ENCODE measurements around the gene MYORG.
A peak's percentile ranks its signal among the peaks of the same experiment; 100 is the strongest.

MYORG gene

DNA sequence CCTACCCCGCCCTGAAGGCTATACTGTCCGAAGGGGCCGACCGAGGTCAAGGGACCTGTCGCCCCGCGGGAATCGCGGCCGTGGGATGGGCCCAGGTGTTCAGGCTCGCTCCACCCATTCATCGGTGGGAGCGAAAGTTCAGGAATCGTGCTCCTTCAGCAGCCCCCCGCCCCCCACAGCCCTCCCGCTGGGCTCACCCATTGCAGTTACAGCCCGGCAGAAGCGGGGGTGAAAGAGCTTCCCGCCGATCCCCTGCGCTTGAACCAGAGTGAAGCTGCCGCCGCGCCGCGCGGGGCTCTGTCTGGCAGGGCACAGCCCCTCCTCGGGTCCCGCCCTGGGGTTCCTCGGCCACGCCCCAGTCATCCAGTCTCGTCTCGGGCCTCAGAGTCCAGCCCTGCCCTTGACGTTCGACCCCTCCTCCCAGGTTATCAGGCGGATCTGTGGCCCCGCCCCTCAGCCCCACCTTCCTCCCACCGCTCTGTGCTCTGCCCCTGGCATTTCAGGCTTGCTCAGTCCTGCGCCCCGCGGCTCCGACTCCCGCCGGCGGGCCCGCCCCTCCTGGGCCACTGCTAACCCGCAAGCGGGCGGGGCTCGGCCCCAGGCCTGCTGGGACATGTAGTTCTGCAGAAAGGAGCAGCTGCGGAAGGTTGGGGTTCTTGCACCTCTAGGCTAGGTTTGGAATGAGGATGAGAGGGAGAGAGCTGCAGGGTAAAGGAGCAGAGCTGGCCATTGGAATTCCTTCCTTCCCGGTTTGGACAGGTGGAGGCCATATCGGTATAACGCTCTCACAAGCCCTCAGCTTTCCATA is at the start of gene MYORG:
MYORG (minus strand) TSS at position 303 of the 808 bp plus-strand sequence. CDS start 3,955 bp downstream, outside the sequence.
- DNase-seq: peak; percentile 99

DNA sequence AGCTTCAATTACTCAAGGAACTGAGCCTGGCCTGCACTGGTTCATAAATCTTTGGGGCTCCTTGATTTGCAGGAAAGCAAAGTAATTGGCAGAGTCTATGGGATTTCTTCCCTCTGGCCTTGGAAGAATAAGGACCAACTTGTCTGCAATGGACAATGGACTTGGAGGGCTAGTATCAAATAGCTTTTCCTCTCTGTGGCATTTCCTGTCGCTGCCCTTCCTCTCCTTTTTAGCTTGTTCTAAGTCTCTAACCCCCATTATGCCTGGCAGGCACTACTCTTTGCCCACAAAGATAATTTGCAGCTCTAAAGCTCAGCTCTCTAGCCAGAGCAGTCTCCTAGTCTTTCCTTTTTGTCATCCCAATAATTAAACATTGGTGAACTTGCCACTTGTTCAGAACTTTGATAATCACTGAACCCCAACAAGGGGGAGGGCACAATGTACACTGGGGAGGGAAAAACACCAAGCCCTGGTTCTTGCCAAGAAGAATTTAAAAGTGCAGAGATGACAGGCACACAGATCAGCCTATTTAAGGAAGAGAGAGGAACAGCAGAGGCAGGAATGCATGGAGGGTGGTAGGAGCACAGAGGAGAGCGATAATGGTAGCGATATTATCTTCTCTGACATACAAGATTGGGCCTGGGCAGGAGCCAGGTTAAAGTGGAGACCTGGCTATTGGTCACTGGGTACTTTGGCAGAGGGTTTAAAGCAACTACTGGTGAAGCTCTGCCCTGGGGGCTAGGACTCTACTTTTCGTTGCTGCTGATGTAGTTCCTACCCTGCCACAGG is 43.2 kb upstream of the MYORG start:
- DNase-seq: no peak

DNA sequence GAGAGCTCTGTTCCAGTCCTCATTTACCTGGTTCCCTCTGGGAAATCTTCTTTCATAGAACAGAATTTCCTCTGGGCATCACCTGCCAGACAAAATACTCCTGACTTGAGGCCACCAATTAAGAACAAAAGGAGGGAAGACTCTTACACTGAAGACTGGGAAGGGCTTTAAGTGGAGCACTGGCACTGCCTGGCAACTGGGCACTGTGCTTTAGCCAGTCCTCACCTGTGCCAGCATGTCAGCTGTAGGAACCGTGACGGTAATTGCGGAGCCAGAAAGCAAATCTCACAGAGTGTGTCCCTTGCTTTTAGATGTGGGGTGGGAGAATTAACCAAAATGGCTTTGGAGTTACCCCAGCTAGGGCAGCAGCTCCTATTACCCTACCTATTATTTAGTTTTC is 41.0 kb upstream of the MYORG start:
- DNase-seq: no peak

DNA sequence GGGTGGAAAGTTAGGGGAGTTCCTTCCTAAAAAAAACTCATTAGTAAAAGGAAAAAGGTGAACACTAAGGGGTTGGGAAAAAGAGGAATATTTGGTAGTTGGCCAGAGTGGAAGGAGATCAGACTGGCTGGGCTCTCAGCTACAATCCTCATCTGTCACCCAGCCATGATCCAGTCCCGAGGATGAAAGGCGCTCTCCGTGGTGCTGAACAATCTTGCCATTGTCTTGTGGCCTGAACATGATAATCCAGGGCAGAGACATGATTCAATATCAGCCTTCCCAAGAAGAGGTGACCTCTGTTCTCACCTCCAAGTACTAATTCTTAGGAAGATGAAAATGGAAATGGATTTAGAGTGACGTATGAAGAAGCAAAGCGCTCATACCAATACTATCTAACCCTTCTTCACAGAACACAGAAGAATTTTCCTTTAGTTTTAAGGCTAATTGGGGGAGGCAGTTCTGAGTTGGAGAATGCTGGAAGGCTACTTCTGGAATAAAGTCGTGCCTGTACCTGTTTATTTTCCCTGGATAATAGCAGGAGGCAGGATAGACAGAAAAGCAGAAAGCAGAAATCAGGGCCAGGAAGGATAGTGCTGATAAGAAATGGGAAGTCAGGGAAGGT is 36.6 kb upstream of the MYORG start:
- DNase-seq: no peak

DNA sequence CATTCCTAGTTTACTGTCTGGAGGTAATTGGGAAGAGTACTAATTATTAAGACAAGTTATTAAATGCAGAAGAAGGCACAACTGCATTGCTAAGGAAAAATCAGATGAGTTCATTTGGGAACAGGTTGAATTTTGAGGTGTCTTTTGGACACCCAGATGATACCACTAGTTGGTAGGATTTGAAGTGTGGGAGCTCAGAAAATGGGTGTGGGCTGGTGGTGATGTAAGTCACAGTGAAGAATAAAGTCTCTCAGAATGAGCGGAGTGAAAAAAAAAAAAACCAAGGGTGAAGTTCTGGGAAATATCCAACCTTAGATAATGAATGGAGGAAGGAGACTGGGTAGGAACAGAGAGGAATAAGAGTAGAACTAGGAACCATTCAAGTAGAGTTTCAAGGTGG is 35.6 kb upstream of the MYORG start:
- no peak for DNase-seq

DNA sequence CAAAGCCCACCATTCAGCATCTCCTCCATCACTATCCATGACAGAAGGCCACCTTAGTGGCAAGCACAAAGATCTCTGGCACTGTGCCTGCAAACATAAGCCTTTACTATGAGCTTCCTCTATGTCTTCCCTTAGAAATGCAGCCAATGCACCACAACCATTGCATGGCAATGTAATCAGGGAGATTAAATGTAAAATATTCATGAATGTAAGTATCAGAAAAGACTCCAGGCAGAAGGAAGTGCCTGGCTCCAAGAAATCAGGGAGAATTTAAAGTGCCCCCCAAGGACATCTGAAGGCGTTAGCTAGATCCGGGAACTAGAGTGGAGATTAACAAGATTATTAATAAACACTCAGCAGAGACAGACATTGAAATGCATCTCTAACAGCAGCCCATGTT is 32.5 kb upstream of the MYORG start:
- no peak for DNase-seq

DNA sequence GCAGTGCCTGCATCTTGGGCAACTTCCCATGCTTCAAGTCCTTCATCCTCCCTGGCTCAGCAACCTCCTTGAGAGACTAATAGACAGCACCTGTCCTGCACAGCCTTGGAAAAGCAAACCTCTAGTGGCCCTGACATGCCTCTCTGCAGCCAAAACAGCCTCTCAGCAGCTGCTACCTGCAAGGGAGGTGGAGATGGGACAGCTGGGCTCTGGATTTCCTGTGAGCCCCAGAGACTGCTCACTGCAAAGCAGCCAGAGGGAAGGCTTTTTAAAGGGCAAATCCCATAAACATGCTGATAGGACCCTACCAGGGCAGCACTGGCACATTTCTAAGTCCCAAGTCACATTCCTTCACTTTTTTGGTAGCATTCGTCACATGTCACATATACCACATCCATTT is 31.5 kb upstream of the MYORG start:
- DNase-seq: no peak

DNA sequence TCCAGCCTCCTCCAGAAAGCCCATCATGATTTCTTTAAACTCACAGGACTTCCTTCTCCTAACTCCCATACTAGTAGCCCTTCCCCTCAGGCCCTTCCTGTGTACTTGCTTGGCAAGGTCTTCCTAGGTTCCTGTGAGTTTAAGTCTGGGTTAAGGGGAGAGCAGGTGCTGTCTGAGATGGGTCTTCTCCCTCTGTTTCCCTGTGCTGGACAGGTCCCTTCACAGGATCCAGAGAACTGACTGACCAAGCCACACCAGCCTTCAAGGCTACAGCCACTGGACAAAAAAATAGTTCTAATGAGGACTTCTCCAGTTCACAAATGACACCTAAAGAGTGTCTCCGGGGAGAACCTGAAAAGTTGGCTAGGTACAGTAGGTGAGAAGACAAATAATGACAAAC is 29.5 kb upstream of the MYORG start:
- no peak for DNase-seq

DNA sequence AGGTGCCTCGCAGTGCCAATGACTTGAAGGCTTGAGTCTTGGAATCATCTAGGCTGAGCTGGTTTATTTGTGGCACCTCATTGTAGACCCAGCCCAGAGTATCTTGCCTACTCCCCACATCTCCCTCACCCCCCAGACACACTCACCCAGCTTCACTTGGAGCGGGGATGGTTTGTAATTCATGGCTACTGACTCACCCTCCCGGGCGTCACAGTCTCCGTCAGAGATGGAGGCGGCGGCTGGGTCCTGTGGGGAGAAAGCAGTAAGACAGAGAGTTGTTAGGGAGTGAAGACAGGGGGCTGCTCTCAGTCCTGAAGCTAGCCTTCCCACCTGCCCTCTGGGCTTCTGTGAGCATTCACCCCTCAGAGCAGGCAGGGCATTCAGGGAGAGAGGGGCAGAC is 29.0 kb upstream of the MYORG start:
- no peak for DNase-seq

DNA sequence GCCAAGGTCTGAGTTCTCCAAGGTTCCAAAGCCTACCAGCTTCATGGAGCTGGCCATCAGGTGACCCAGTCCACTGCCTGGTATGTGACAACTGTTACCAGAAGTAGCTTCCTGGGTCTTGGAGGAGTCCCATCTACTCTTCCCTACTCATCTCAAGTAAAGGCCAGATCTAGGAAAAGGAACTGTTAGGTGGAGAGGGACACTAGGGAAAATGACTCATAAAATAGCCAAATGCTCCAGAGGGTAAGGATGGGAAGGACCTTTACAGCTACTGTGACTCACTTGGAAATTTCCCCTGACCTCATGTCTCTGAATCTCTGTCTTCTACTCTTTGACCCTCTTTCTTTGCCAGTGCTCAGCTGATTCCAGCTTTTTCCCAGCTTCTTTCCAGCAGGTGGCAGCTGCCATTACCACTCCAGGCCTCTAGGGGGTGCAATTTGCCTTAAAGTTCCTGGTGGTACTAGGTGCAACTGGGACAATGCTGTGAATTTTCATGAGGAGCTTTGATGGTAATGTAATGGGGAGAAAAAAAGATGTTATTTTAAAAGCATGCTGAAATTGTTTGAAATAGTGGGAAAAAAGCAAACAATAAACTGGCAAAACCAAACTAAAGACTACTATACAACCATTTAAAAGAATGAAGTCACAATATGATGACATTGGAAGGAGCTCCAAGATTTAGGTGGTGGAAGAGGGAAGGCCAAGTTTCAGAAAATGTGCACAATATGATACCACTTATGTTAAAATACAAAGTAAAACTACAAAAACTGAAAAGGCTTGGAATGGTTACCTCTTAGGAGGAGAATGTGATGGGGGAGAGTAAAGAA is 27.1 kb upstream of the MYORG start:
- peak; percentile 27 for DNase-seq

DNA sequence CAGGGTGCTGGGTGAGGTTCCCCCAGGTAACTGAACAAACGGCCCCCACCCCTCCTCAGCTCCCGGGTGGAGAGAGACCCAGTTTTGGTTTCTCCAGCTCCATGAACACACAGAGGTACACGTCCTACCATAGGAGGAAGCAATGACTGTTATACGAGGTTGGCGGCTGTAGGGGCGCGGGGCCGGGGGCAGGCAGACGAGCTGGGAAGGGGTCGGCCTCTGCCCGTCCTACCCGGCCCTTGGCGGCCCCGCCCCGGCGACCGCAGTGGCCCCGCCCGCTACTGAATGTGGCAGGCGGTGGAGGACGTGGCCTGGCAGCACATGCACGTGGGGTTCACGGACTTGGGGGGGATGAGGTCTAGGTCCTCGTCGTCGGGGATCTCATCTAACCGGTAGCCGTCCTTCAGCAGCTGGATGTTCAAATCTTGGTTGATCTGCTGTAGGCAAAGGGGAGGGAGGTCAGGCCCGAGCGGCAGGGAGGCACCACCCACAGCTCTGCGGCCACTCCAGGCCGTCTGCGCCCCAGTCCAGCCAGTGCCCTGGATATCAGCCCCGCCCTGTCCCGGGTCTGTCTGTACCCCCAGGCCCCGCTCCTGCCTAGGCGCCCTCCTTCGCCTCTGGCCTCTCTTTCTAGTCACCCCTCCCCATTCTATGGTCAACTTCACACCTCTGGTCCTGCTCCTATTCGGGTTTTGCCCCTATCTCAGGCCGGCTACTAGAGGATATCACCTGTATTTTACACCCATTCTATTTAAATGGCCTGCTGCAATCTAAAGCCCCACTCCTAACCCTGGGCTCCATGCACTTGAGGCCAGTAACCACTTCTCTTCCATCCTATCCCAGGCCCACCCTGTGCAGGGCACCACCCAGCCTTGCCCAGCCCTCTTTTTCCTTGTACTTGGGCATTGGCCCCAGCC is 24.2 kb upstream of the MYORG start:
- DNase-seq: no peak

DNA sequence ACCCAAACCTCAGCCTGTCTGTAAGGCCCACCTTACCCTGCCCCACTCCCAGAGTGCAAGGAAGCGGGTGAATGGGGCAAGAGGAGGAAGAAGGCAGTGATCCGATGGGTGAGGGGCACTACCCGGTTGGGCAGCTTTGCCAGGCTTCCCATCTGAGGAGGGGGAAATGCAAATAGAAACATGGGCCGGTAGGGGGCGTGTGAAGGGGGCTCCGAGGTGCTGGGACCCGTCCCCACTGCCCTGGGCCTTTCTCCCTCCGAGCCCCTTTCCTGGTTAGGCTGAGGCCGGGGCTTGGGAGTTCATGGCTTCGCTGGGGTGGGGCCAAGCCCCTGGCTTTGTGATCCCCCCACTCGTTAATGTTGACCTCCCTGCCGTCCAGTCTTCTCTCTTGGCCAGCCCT is 23.6 kb upstream of the MYORG start:
- no peak for DNase-seq

DNA sequence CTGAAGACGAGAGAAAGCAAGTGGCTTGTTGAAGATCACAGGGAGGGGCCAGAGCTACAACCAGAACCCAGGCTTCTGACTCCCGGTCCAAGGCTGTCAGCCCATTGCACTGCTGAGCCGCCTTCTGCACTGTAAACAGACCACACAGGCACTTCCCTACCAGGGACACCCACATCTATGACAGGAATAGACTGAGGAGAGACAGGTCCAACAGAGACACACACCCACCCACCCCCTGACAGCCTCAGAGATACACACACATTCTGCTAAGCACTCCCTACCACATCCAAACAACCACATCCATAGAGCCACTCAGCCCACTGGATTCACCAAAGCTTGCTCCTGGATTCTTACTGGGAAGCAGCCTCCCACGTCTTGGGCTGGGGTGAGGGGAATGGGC is 23.0 kb upstream of the MYORG start:
- no peak for DNase-seq

DNA sequence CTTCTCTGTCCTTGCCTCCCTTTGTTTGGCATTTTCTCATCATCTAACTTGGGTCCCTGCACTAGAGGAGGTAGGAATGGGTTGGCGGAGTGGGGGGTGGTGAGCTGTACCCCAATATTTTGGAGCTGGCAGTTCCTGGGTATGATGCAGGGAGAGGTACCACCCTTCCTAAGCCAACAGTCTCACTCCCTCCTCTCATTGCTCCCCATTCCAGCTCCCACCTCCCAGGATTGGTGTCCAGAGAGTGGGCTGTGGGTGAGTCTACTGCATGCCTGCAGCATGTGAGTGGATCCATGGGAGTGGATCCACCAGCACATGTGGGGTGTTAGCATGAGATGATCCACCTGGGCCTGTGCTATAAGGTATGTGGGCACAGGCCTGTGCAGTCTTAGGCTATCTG is 22.2 kb upstream of the MYORG start:
- no peak for DNase-seq

DNA sequence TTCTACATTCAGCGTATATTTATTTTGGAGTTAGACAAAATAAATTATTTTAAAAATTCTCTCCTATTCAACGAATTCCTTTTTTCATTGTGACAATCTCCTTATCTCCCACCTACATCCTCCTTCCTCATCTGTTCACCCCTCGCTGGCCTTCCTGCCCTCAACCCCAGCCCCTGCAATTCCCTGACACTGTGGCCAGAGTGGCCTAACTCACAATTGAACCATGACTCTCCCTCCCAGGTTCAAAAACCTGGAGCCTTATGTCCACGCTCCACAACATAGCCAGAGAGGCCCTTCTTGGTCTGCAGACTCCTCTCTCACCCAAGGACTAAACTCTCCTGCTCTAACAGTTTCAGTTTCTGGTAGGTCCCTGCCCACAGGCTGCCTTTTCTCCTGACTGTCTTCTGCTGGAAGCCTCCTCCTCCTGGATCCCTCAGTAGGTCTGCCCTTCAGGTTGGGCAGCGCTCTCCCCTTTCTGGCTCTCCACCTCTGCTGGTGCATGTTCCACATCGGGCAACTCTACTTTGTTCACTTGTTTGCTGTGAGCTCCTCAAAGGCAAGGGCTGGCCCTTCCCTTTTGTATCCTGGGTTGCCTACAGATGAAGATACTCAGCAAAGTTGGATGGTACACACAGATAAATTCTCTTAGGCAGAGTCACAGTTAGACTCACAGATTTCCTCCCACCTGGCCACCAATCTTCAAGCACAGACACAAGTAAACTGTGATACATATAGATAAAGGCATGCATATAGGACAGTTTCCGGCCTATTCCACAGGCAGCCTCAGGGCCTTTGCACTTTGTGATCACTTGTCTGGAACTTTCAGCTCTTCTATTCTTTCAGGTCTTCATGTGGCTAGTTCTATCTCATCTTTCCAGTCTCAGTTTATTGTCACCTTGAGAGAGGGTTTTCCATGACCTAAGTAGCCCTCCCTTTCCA is 19.8 kb upstream of the MYORG start:
- DNase-seq: no peak

DNA sequence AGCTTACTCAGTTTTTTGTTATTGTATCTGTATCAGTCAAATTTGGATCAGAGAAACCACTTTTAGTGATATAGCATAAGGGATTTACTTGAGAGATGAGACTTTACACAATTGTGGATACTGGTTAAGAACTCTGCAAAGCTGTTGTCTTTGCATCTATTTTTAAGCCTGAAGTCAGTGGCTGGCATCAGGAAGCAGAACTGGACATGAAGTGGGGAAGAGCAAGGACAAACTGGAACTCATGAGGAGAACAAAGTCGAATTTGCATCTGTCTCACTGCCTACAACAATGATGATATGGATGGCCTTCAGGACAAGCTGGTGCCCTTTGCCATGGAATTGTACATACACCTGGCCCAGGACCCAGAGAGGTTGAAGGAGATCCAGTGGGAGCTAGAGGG is 15.8 kb upstream of the MYORG start:
- no peak for DNase-seq

DNA sequence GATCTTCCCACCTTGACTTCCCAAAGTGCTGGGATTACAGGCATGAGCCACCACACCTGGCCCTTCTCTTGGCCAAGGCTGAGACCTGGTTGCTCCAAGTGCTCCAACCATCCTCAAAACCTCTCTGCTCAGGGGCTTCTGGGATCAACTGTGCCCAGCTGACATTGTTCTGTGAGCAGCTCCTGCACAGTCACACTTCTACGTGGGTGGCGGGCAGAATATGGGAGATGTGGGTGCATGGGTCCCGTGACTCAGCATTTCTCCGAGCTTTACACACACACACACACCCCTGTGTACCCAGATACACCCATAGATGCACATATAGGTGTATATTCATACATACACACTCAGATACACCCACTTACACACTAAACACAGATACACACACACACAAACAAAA is 10.5 kb upstream of the MYORG start:
- DNase-seq: no peak

DNA sequence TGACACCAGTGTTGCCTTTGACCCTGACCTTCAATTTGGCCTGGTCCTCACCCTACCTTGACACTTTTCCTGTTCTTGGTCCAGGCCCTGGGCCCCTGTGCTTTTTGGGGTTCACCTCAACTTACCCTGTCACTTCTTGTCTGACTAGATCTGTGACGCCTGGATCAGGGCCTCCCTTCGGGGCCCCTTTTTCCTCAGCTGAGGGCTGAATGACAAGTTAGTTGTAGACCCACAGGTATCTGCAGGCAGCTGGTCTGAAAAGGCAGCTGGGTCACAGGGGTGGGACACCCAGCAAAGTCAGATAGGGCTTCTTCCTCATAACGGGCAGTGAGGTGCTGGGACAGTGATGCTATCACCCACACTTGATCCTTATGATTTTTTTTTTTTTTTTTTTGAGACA is 10.0 kb upstream of the MYORG start:
- DNase-seq: no peak

DNA sequence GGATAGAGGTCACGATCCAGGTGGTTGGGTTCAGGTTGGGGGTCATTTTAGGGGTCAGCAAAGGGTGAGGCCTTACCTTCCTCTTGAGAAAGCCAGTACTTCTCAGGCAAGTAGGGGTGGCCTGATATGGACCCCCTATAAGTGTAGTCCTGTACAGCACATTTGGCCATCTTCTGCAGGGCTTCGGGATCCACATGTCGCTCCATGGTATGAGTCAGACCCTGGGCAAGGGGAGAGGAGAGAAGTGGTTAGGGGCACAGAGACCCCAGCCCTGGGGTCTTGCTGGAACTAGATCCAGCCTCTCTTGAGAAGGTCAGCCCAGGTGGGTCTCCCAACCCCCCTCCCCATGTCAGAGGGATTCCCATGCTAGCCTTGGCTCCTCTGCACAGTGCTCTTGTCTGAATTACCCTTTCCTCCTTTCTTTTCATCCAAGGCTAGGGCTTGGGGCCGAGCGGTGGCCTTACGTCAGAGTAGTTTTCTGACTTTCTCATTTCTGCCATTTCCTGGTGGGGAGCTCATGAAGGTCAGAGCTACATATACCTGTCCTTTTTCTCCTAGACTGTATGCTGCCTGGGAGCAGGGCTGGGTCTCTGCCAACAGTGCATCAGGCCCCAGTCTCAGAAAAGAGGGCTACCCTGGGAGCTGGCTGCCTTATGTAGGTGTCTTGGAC is 9.0 kb upstream of the MYORG start:
- no peak for DNase-seq

Measured in CD4-positive, alpha-beta T cell treated with Interleukin-4 for 4 hours (primary cell).